Stromal cell of bone marrow (primary cell): ENCODE results near the gene TNF.
"Not testable (repeated sequence)": the region's sequence is repeated elsewhere in the genome, so short reads cannot be mapped to it uniquely, and the experiment has no call there.

Experiments used
- DNase-seq: peaks from one replicate; pipeline ENCODE4 v3.0.0-alpha.2; 2012; ENCODE audit warnings: low read depth

Gene TNF

GRCh38 chr6:31544676-31545075 lies 30.7 kb upstream of the TNF start:
- no peak for DNase-seq

- no peak for DNase-seq
These were observed 30.1 kb upstream of the TNF start for GRCh38 chr6:31545291-31545690.

- DNase-seq, result peak; percentile 89
These were observed 28.9 kb upstream of the TNF start, which contains the start of gene ATP6V1G2 for GRCh38 chr6:31546339-31546957. TSS of gene ATP6V1G2 (minus strand) at chr6:31546608. CDS start at chr6:31546559, 49 bp downstream.

- peak; percentile 98 for DNase-seq
These were observed 28.2 kb upstream of the TNF start, which contains the start of gene NFKBIL1 for GRCh38 chr6:31546958-31547726. TSS of gene NFKBIL1 (plus strand) at chr6:31547608. CDS start at chr6:31547695, 87 bp downstream.

- DNase-seq, result no peak
These were observed 27.4 kb upstream of the TNF start for GRCh38 chr6:31547727-31548543.

GRCh38 chr6:31548544-31548873 lies 26.9 kb upstream of the TNF start:
- no peak for DNase-seq

GRCh38 chr6:31551371-31551770 lies 24.0 kb upstream of the TNF start:
- not testable (repeated sequence) for DNase-seq

- DNase-seq, result no peak
These were observed 19.1 kb upstream of the TNF start for GRCh38 chr6:31556307-31556706.

GRCh38 chr6:31557443-31558317 lies 17.7 kb upstream of the TNF start:
- no peak for DNase-seq

GRCh38 chr6:31558318-31558625 lies 17.1 kb upstream of the TNF start:
- DNase-seq, result no peak

GRCh38 chr6:31558631-31559500 lies 16.5 kb upstream of the TNF start:
- DNase-seq, result no peak

GRCh38 chr6:31559606-31559957 lies 15.8 kb upstream of the TNF start:
- DNase-seq, result no peak

GRCh38 chr6:31559958-31560696 lies 15.2 kb upstream of the TNF start:
- DNase-seq, result no peak

- DNase-seq, result no peak
These were observed 14.7 kb upstream of the TNF start for GRCh38 chr6:31560697-31561058.

GRCh38 chr6:31567531-31568370 lies 7.6 kb upstream of the TNF start:
- no peak for DNase-seq

- no peak for DNase-seq
These were observed 6.8 kb upstream of the TNF start for GRCh38 chr6:31568537-31568961.

- DNase-seq, result no peak
These were observed 5.4 kb upstream of the TNF start for GRCh38 chr6:31569861-31570536.

GRCh38 chr6:31572041-31572911 lies 3.1 kb upstream of the TNF start, which contains the start of gene LTA:
TSS of gene LTA (plus strand) at chr6:31572289. CDS start at chr6:31572743, 454 bp downstream.
- no peak for DNase-seq
